Adipose tissue (tissue), 3 donors: ENCODE measurements around the gene SPTBN5. TPM values are rescaled to one million over a fixed set of nuclear protein-coding genes. Genes with fewer than 3 reads are reported as not detected.

ENCODE experiments used
- H3K27ac ChIP-seq: one replicate; pipeline ENCODE4 v1.5.1; 2013; ENCODE audit warnings: low read depth, low read length
- WGBS, 3 donors: extraction: QIAGEN DNeasy Blood & Tissue Kit; methylation state at CpG; one replicate each; pipeline ENCODE4 v1.1.7; 2013; 5-methylcytosine and 5-hydroxymethylcytosine counted together
- polyA plus RNA-seq, 3 donors: library from polyadenylated mRNA; stranded (reverse); fragments of 200-250 nt; gene quantifications; one replicate each; pipeline ENCODE4 v1.2.3, GENCODE V29; 2013
- donor health status: healthy with polysubstance abuse.
- donor health status: Bipolar disorder and iron deficiency.
- donor health status: healthy.

SPTBN5 gene
- polyA plus RNA-seq, 3 donors: 0.58 to 3.0 (median 1.9) TPM

DNA sequence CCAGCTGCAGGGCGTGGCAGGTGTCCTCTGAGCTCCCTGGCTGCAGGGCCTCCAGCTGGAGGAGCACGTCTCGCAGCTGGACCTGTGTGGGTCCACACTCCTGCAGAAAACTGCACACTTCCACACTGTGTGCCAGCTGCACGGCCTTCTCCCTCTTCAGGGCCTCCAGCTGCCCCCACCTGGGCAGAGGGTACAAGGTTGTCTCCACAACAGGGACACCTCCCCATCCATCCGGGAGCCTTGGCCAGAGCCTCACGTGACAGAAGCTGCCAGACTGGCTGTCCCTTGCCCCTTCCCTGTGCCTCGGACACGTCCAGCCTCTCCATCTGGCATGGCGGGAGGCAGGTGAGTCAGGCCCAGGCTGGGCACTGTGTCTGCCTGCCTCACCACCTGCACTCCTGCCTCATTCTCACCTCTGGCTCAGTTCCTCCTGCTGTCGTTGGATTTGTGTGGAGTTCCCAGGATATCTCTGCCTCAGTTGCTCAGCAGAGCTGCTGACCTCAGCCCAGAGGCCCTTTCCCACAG is 14.5 kb downstream of the SPTBN5 start:
- WGBS, 3 donors: 93 to 96% (median 95%) methylated on average over 10 of the region's 10 CpGs

DNA sequence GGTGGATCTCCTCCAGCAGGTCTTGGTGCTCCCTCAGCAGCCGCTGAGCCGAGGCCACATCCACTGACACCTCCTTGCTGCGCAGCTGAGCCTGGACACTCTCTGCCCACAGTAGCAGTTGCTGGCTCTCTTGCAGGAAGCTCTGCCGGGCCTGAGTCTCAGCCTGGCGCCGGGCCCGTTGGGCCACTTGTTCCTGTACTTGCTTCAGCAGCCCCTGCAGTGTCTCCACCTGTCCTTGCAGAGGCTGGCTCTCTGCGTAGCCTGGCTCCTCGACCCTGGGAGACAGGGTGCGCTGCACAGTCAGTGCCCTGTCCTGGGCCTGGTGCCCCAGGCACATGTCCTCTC is 15.5 kb downstream of the SPTBN5 start:
- 83 to 91% (median 85%) methylated on average over 10 of the region's 10 CpGs for WGBS, 3 donors
- no peak overlapping the region for H3K27ac ChIP-seq

More for the DNA sequence above, 14.5 kb downstream of the SPTBN5 start:
- no peak overlapping the region for H3K27ac ChIP-seq

DNA sequence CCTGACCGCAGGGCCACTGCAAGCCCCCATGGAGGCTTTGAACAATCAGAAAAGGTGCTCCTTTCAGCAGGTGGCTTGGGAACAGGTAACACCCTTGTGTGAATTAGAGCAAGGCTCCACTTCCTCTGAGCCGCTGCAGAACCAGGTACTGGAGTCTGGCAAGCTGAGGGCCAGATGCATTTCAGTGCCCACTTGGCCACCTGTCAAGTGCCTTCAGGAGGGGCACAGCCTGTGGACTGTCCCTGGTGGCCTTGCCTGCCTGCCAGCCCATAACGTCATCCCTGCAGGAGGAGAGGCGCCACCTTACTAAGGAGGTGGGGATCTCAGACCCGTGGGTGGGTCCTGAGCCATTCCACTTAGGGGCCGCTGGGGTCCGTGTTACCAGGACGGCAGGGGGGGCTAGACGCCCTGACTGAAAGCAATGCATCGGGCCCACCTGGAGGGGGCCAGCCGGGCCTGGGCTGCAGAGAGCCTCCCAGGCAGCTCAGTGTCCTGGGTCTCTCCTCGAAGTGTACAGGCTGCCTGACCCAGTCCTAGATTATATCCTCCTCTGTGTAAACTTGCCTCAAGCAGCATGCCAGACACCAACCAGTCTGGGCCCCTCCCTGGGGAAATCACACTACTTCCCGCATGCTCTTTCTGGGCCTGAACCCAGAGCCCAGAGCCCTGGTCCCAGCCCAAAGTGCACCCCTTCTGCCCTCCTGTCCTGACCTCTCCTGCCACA is 16.1 kb downstream of the SPTBN5 start:
- no peak overlapping the region for H3K27ac ChIP-seq
- 80 to 85% (median 84%) methylated on average over 13 of the region's 13 CpGs for WGBS, 3 donors

DNA sequence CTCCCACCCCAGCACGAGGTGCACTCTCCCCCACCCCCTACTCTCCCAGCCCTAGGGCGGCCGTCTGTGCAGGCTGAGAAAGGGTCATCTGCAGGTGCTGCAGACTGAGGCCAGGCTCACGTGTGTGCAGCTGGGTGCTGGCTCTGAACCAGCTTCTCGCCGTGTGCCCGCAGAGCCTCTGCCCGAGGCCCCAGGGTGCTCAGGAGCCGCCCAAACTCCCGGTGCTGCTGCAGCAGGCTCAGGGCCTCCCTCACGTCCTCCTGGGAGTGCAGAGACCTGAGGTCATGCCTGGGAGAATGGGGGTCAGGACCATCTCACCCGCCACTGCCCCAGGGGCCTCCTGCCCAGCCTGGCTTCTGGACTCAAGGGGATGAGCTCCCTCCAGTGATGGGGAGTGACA is 17.2 kb downstream of the SPTBN5 start:
- WGBS, 3 donors: 49 to 74% (median 69%) methylated on average over 10 to 12 of the region's 12 CpGs
- no peak overlapping the region for H3K27ac ChIP-seq

DNA sequence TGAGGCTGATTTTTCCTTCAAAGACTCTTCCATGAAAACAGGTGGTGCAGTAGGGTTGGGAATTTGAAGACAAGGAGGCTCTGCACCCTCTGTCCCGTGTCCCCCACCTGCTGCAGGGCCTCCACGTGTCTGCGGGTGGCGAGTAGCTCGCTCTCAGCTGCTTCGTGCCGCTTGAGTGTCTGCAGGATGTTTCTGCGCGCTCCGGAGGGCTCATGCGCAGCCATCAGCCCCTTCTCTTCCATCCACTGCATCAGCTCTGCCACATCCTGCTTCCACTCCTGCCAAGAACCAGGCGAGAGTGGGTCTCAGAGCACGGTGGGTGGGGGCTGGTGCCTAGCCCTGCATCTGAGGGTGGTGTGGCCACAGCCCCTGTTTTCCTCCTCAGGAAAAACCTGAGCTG is 17.8 kb downstream of the SPTBN5 start:
- WGBS, 3 donors: 83 to 87% (median 83%) methylated on average over 13 of the region's 13 CpGs
- H3K27ac ChIP-seq: no peak overlapping the region

DNA sequence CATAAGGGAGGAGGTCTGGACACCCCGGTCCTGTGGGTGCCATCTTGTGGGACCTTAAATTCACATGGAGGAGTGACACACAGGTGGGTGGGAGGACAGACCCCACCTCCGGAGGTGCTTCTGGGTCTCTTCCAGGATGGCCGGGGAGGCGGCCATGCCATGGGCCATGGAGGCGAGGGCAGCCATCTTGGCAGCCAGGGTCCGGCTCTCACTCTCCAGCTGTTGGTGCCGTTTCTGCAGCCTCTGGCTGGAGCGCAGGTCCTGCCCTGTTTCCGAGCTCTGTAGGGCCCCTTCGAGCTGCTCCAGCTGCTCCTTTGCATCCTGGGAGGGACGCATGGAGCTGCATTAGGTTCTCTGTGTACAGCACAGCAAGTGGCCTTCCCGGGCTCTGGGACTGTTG is 19.1 kb downstream of the SPTBN5 start:
- 90 to 96% (median 95%) methylated on average over 10 to 12 of the region's 12 CpGs for WGBS, 3 donors
- H3K27ac ChIP-seq: no peak overlapping the region

DNA sequence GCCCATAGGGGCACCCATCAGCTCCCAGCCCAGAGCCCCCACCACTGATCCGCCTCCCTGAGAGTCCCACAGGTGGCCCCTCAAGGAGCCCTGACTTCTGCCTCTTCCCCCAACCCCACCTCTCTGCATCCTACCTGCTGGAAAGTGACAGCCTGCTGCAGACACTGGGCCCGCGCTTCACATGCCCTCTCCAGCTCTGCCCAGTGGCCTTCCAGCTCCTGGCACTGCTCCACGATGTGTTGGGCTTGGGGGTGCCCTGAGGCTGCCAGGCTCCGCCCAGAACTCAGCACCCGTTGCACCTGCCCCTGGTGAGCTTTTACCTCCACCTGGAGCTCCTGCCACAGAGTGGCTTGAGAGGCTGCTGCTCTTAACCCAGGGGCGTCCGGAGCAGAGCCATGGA is 20.1 kb downstream of the SPTBN5 start:
- 84 to 93% (median 91%) methylated on average over 8 of the region's 8 CpGs for WGBS, 3 donors
- no peak overlapping the region for H3K27ac ChIP-seq

DNA sequence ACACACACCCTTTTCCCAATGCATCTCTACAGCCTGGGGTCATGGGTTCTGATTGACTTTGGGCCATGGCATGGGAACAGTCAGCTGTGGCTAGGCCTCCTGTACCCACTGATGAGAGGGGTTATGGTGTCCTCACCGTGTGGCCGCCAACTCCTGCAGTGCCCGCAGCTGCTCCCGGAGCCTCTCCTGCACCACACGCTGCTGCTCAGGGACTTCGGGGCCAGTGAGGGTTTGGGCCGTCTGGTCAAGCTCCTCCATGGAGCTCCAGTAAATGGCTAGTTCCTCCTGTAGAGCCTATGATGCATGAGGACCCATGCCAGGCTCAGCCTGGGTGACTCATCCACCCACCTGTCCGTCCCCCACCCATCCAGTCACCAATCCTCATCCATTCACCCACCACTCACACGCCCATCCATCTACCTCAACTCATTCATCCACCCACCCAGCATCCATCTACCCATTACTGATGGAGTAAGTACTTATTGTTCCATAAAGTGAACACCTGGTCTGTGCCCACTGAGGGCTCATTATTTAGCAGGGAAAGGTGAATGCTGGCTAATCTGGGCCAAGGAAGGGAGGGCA is 21.6 kb downstream of the SPTBN5 start:
- 94 to 99% (median 94%) methylated on average over 9 of the region's 9 CpGs for WGBS, 3 donors
- no peak overlapping the region for H3K27ac ChIP-seq

DNA sequence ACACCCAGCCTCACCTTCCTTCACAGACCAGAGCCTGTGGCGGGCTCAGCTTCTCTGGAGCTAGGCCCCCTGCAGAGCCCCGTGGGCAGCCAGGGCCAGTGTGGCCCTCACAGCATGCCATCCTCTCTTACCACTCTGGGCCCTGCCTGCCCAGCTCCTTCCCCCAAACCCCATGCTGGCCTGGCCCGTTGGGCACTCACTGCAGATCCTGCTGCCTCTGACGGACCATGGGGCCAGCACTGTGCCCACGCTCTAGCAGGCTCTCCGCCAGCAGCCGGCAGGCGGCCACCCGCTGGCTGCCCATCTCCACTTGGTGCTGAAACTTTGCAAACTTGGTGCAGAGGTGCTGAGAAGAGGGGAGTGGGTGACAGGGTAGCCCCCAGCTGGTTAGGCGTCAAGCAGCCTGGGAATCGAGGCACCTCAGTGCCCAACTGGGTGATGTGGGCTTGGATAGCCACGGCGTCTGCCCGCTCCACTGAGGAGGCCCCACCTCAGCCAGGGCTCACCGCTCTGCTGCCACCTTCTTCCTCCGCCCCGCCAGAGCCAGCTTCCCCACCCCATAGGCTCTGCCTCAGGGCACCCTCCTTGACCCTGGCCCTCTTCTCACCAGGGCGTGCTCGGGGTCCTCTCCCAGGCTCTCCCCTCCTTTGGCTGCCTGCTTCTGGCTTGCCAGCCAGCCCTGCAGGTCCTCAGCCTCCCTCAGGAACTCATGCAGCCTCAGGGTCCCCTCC is 22.5 kb downstream of the SPTBN5 start:
- 91 to 96% (median 93%) methylated on average over 16 to 19 of the region's 19 CpGs for WGBS, 3 donors
- H3K27ac ChIP-seq: no peak overlapping the region

DNA sequence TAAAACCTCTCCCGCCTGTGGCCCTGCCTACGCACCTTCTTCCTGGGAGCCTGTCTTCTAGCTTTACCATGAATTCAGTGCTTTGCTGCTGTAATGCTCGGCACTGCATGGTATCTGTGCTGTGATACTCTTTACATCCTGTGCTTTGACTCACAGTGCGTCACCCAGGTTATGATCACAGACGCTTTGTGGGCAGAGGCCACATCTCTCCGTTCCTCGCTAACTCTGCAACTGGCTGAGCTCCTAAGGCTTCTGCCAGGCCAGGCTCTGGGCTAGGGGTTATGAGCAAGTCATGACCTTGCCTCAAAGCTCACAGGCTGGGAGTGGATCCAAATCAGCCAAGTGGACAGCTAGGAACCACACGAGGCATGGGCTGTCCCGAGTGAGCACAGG is 23.2 kb downstream of the SPTBN5 start:
- H3K27ac ChIP-seq: no peak overlapping the region
- 69 to 74% (median 74%) methylated on average over 9 of the region's 9 CpGs for WGBS, 3 donors

DNA sequence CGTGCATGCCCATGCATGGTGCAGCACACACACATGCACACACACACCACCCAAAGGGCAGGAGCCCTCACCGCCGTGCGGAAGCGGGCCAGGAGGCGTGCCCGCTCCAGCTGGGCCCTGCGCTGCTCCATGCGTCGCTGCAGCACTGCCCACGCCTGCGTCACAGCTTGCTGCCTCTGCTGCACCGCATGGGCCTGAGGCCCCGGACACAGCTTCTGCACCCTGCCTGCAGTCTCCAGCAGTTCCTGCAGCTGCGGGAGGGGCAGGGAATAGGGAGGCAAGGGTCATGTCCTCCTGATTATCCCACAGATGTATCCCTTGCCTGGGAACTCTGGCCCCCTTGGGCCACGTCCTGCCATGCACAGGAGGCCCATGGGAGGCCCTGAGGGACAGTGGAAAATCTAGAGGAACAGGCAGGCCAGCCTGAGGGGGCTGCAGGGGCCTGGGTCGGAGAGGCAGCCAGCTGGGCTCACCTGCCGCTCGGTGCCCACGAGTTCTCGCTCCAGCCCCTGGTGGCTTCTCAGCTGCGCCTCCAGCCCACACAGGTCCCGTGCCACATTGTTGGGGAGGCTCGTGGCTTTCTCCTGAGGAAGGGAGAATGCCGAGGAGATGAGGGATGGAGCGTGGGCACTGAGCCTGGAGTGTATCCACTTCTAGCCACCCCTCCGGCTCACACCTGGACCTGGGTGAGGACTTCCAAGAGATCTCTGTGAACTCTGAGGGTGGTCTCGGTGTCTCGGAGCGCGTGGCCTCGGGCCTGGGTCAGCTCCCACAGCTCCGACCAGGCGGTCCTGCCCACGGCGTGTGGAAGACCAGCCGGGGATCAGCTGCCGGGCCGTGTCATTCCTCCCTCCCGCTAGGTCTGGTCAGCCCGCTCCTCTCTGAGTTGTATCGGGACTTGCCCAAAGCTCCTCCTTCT is 23.8 kb downstream of the SPTBN5 start:
- WGBS, 3 donors: 84 to 93% (median 86%) methylated on average over 42 of the region's 42 CpGs
- H3K27ac ChIP-seq: no peak overlapping the region

DNA sequence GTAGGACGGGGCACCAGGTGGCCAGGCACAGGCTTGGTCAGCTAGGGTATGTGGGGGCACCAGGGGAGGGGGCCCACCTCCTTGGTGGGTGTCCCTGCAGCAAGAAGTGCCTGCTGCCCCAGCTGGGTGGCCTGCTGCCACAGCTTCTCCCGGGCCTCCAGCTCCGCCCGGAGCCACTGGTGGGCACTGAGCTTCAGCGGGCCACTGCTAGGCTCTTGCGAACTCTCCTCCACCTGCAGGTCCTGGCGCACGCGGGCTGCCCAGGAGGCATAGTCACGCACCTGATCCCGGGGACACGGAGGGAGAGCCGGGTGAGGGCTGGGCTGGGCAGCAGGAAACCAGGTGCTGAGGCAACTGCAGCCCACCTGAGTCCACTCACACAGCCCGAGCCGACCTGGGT is 25.5 kb downstream of the SPTBN5 start:
- WGBS, 3 donors: 95 to 96% (median 95%) methylated on average over 15 of the region's 15 CpGs
- no peak overlapping the region for H3K27ac ChIP-seq

DNA sequence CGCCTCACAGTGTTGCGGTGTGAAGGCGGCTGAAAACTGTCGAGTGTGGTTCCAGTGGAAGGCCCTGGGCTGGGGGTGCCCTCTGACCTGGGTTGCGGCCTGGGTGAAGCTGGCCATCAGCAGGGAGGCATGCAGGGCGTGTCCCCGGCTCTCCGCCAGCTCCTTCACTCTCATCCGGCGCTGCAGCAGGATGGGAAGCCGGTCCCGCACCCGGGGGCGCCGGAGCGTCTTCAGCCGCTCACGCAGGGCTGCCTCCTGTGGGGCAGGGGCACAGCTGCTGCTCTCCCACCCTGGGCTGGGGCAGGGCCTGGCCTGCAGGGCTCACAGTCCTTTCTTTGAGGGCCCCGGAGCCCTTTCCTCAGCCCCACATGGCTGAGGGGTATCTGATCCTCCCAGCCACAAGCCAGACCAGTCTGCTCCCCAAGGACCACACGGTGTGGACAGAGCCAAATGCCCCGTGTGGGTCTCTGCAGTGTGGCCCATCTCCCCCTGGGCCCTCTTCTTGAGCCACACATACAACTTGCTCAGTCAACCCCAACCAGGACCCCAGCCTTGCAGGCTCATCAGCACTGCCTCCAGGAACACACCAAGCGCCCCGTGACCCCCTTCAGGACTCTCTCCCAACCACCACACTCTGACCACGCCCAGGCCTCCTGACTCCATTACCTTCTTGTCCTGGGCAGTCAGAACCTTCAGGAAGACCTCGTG is 26.8 kb downstream of the SPTBN5 start:
- 88 to 89% (median 89%) methylated on average over 24 to 25 of the region's 25 CpGs for WGBS, 3 donors
- H3K27ac ChIP-seq: no peak overlapping the region

DNA sequence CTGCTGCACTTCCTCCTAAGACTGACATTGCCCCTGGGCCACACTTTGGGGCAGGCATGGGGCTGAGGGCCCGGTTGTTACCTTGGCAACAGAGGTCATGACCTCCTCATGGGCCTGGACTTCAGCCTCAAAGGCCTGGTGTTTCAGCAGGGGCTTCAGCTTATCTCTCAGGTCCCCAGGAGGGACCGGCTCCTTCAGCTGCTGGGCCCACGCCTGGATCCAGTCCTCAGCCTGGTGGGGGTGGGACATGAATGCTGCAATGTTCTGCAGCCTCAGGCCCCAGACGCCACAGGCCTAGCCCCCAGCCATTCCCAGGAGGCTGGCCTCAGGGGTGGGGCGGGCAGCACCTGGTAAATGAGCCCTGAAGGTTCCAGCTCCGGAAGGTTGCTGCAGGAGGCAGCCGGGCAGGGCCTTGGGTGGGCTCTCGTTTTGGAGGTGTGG is 27.6 kb downstream of the SPTBN5 start:
- H3K27ac ChIP-seq: no peak overlapping the region
- WGBS, 3 donors: 83 to 85% (median 84%) methylated on average over 7 to 8 of the region's 8 CpGs

DNA sequence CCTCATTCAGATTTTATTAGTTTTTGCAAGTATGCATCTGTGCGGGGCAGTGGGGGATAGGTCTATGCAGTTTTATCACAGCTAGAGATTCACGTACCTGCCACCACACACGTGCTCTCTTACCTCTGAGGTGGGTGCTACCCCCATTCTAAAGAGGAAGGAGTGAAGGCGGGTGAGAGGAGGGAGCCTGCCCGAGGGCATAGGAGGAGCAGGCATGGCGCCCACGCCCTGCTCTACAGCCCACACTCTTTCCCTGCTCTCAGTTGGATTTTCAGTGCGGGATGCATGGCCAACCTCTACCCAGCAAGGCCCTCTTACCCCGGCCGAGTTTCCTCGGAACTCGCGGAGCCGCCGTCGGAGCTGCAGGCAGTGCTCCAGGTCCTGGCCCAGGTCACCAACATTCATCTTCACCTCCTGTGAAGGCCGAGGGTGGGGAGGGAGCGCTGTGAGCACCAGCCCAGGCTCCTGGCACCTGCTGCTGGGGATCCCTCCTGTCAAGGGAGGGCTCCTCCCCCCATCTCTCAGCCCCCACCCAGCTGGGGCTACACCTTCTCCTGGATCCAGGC is 28.3 kb downstream of the SPTBN5 start:
- 80 to 89% (median 84%) methylated on average over 18 of the region's 18 CpGs for WGBS, 3 donors
- H3K27ac ChIP-seq: no peak overlapping the region

DNA sequence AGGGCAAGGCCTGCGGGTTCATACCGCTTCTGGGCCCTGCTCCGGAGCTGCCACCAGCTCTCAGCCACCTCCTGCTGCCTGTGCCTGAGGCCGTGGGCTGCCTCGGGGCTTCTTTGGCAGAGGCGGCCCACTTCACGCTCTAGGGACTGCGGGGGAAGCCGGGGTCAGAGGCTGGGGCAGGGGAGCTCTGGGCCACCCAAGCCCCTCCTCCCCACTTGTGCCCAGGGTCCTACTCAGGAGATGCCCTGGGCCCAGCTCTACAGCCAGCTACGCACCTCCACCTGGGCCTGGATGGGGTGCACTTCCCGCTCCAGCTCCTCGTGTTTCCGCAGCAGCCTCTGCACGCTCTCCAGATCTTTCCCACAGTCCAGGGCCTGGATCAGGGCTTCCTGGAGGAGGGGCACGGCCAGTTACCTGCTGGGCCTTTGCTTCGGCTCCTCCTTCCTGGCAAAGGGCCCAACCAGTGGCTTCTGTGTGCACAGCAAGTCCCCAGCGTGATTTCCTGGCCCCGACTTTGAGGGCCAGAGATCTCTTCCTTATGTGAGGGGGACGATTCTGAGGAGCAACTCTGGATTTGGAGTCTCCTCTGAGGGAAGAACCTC is 31.2 kb downstream of the SPTBN5 start:
- H3K27ac ChIP-seq: no peak overlapping the region
- 68 to 80% (median 75%) methylated on average over 13 to 19 of the region's 19 CpGs for WGBS, 3 donors

DNA sequence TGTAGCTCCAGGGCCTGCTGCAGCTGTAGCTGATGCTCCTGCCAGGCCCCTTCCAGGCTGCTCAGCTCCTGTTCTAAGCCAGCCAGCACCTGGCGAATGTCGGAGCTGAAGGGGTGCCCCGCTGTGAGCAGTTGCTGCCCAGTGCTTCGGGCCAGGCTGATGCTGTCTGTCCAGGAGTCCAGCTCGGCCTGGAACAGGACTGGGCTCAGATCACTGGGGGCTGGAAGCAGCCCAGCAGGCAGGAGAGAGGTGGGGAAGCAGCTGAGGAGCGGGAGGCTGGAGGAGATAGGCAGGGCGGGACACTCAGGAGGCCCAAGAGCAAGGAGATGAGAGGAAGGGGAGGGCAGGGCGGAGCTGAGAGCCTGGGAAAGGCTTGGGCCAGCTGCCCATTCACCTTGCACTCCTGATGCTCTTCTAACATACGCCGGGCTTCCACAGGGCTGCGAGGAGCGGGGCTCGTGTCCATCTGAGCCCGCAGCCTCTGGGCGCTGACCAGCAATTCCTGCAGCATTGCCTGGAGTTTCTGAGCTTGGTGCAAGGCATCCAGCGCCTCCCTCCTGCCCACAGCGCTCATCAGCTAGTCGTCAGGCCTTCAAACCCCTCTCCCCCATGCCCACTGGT is 32.0 kb downstream of the SPTBN5 start:
- WGBS, 3 donors: 90 to 93% (median 93%) methylated on average over 18 of the region's 18 CpGs
- H3K27ac ChIP-seq: no peak overlapping the region
